Measurements from ENCODE around the gene KLHL42.
A peak's percentile ranks its signal among the peaks of the same experiment; 100 is the strongest.
"Not testable (repeated sequence)": the region's sequence is repeated elsewhere in the genome, so short reads cannot be mapped to it uniquely, and the experiment has no call there.

KLHL42 gene, protein sequence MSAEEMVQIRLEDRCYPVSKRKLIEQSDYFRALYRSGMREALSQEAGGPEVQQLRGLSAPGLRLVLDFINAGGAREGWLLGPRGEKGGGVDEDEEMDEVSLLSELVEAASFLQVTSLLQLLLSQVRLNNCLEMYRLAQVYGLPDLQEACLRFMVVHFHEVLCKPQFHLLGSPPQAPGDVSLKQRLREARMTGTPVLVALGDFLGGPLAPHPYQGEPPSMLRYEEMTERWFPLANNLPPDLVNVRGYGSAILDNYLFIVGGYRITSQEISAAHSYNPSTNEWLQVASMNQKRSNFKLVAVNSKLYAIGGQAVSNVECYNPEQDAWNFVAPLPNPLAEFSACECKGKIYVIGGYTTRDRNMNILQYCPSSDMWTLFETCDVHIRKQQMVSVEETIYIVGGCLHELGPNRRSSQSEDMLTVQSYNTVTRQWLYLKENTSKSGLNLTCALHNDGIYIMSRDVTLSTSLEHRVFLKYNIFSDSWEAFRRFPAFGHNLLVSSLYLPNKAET

DNA sequence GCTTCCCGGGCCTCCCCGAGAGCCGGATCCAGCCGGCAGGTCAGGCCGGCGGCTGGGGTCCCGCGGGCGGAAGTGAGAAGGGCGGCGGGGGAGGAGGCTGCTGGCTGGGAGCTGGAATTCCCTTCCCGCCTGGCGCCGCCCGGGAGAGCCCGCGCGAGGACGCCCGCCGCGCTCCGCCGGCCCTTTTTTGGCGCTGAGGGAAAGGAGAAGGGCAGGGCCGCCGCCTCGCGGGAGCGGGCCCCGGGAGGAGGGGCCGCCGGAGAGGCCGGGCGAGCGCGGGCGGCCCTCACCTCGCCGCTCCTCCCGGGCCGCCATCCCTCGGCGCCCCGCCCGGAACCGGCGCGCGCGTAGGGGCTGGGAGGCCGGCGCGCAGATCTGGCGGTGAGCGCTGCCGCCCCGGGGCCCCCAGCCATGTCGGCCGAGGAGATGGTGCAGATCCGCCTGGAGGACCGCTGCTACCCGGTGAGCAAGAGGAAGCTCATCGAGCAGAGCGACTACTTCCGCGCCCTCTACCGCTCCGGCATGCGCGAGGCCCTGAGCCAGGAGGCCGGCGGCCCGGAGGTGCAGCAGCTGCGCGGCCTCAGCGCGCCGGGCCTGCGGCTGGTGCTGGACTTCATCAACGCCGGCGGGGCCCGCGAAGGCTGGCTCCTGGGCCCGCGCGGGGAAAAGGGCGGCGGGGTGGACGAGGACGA lies at the start of gene KLHL42, which contains the start of gene MANSC4:
Gene KLHL42 (plus strand): TSS at position 314 of the 692 bp plus-strand sequence. CDS start 98 bp downstream, at position 412.
Gene MANSC4 (minus strand): TSS at position 317 of the 692 bp plus-strand sequence. CDS start 8,960 bp downstream, outside the sequence.
- peak; percentile 25 to 50 for DNase-seq (ENCODE audit: extremely low read depth in 1 of 2, low read depth in 1 of 2)

DNA sequence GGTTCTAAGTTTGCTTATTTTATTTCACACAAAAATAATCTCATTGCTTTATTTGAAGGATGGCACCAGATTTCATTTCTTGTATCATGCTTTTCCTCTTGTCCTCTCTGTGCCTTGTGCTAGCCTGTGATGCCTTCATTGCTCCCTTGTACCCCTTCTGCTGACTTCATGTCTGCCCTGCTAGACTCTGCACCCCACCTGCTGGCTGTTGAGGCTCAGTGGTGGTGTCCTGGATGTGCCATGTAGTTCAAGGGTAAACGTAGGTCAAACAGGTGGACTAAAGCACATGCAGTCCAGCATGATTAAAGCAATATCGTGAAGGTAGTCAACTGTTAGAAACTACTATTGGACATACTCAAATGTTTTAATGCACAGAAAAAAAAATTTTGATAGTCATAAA lies 47.8 kb upstream of the KLHL42 start:
- no peak for DNase-seq (ENCODE audit: extremely low read depth in 1 of 2, low read depth in 1 of 2)

GRCh38 chr12:27733052-27733656 lies 46.9 kb upstream of the KLHL42 start:
- DNase-seq (ENCODE audit: extremely low read depth in 1 of 2, low read depth in 1 of 2): peak in 1 of 2 donors; percentile 15

GRCh38 chr12:27733791-27734190 lies 46.2 kb upstream of the KLHL42 start:
- no peak for DNase-seq (ENCODE audit: extremely low read depth in 1 of 2, low read depth in 1 of 2)

- not testable (repeated sequence) for DNase-seq (ENCODE audit: extremely low read depth in 1 of 2, low read depth in 1 of 2)
Measured at GRCh38 chr12:27734321-27734720, 45.7 kb upstream of the KLHL42 start.

DNA sequence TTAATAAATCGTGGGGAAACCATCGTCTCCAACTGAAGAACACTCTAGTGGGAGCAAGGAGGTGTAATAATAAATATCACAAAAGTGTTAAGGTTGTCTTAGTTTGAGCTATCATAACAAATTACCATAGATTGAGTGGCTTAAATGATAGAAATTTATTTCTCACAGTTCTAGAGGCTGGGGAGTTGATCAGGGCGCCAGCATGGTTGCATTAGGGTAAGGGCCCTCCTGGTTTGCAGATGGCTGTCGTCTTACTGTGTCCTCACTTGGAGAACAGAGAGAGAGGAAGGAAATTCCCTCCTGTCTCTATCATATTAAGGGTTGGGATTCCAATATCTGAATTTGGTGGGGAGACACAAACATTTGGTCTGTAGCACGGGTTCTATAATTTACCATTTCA lies 36.4 kb upstream of the KLHL42 start:
- no peak for DNase-seq (ENCODE audit: extremely low read depth in 1 of 2, low read depth in 1 of 2)

GRCh38 chr12:27745734-27746133 lies 34.3 kb upstream of the KLHL42 start:
- DNase-seq (ENCODE audit: extremely low read depth in 1 of 2, low read depth in 1 of 2): not testable (repeated sequence)

- DNase-seq (ENCODE audit: extremely low read depth in 1 of 2, low read depth in 1 of 2): no peak
Measured at GRCh38 chr12:27747111-27747820, 32.8 kb upstream of the KLHL42 start.

DNA sequence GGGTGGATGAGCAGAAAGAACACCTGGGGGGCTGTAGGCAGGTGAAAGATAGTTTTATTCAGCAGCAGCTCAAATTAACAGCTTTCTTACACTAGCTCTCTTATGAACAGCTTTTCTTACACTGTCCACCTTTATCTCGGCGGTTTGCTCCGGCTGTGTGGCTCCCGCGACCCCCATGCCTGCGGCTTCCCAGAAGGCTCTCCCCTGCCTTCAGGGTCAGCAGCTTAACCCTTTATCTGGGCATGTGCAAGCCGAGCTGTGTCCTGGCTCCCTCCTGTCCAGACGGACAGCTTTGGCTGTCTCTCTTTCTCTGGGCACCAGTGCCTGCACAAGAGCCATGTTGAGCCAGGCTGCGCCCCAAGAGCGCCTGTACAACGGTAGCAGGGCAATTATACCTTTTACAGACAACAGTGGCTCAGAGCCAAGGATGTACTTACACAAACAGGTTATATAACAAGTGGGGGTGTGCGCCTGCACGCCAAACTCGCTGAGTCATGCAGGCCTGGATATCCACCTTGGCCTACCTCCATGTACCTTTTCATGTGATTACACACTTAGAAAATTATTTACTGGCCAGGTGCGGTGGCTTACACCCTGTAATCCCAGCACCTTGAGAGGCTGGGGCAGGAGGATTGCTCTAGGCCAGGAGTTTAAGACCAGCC lies 28.5 kb upstream of the KLHL42 start:
- no peak for DNase-seq (ENCODE audit: extremely low read depth in 1 of 2, low read depth in 1 of 2)

DNA sequence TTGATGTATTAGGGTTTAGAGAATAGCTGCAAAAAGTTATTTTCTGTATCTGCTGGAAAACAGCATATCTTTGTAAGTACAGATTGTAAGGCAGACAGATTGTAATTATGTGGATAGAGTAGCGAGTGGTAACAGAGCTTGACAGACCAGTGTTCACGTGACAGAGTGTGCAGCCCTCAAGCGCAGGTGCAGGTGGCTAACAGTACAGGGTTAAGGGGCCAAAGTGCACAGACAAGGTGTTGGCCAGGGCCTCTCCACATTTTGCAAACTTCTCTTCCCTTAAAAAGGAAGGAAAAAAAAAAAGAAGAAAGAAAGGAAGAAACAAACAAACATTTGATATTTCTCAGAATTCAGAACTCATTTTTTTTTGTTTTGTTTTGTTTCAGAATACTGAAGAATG lies 25.2 kb upstream of the KLHL42 start:
- DNase-seq (ENCODE audit: extremely low read depth in 1 of 2, low read depth in 1 of 2): no peak

- DNase-seq (ENCODE audit: extremely low read depth in 1 of 2, low read depth in 1 of 2): no peak
Measured at GRCh38 chr12:27756670-27757195, 23.3 kb upstream of the KLHL42 start.

DNA sequence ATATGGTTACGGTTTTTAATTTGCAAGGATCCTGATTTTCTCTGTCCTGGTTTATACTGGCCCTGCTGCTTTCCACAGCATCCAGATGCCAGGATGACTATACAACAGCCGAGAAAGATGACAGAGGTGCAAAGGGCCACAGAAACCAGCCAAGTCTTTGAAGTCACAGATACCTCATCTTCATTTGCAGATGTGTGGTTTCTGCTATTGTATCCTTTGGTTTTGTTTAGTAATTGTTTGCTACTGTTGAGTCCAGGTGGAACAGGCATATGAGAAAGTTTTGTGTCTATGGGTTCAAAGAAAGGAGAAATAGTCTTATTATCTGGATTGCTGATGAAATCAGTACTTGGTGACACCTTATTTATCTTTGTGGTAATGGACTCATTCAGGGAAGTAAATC lies 17.3 kb upstream of the KLHL42 start:
- DNase-seq (ENCODE audit: extremely low read depth in 1 of 2, low read depth in 1 of 2): no peak

DNA sequence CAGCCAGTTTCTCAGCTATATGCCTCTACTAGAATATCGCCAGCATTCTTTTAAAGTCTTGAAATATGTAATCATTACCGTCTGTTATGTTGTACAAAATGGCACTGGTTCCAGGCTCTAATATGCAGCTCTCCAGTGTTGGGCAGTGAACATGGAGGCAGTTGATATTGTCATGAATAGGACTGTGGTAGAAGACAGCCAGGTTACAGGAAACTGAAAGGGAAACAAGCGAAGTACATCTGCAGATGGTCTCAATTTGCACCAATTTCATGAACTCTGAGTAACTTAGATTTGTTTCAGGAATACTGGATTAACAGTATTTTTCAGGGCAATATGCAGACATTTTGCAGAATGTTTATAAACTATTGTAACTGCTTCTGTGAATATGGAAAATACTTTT lies 13.4 kb upstream of the KLHL42 start:
- DNase-seq (ENCODE audit: extremely low read depth in 1 of 2, low read depth in 1 of 2): no peak

DNA sequence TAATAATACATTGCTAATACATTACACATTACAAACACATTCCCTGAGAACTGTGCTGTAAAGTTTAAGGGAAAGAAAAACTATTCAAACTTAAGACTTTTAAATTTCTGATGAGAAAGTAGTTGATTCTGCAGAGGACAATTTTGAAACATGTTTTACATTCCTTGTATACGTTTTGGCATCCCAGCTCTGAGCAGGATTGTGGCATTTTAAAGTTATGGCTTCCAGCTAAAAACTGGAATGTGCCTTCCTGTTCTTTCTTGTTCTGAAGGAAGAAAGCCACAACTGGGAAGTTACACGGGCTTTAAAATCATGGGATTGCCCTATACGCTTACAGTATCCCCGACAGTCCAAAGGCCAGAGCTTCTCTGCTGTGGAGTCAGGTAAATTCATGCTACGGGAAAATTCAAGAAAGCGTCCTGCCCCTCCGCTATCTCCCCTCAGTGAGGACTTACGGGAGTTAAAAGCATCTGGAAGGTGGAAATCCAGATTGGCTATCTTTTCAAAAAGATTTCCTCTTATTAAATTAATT lies 10.8 kb upstream of the KLHL42 start:
- no peak for DNase-seq (ENCODE audit: extremely low read depth in 1 of 2, low read depth in 1 of 2)

- DNase-seq (ENCODE audit: extremely low read depth in 1 of 2, low read depth in 1 of 2): no peak
Measured at GRCh38 chr12:27771481-27772327, 8.3 kb upstream of the KLHL42 start.

GRCh38 chr12:27772328-27773049 lies 7.5 kb upstream of the KLHL42 start:
- no peak for DNase-seq (ENCODE audit: extremely low read depth in 1 of 2, low read depth in 1 of 2)

DNA sequence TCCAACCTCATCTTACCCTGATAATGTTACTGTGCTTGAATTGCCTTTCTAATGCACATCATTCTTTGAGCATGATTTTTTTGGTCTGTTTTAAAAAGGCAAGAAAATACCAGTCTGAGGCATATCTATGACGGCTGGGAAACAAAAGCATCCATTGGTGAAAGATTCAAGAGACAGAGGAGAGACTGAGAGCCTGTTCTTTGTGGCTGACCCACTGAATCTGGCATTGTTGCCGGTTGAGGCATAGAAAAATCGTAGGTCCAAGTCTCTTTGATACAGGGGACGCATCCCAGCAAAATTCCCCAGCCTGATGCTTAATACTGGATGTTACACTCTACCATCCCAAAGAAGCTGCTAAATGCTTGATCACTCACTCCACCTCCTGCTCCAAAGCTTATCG lies 2.9 kb upstream of the KLHL42 start:
- DNase-seq (ENCODE audit: extremely low read depth in 1 of 2, low read depth in 1 of 2): no peak

DNA sequence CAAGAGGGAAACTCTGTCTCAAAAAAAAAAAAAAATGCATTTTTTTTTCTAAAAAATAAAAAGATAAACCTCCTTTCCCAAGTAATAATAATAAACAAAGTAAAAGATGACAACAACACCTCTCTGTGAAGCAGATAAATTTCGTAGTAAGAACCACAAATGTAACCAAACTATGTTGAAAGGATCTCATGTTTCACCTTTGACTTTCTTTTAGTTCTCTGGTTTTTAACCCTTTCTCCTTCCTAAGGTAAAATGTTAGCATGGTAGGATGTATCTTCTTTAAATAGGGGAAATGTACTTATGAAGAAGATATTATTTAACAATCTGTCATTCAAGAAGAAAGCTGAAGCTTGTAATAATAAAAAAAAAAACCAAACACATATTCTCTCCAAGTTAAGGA lies 1.8 kb upstream of the KLHL42 start:
- DNase-seq (ENCODE audit: extremely low read depth in 1 of 2, low read depth in 1 of 2): no peak
